Activated CD4-positive, CD25-positive, alpha-beta regulatory T cell treated with anti-CD3 and anti-CD28 coated beads, Interleukin-2, amount 50 U/mL, for 16 hours (primary cell): ENCODE results near the gene TMEM266.

Experiments
- DNase-seq: peaks from one replicate; pipeline ENCODE4 v3.0.0-alpha.2; 2020; ENCODE audit warnings: low read depth, low spot score

The TMEM266 gene

DNA sequence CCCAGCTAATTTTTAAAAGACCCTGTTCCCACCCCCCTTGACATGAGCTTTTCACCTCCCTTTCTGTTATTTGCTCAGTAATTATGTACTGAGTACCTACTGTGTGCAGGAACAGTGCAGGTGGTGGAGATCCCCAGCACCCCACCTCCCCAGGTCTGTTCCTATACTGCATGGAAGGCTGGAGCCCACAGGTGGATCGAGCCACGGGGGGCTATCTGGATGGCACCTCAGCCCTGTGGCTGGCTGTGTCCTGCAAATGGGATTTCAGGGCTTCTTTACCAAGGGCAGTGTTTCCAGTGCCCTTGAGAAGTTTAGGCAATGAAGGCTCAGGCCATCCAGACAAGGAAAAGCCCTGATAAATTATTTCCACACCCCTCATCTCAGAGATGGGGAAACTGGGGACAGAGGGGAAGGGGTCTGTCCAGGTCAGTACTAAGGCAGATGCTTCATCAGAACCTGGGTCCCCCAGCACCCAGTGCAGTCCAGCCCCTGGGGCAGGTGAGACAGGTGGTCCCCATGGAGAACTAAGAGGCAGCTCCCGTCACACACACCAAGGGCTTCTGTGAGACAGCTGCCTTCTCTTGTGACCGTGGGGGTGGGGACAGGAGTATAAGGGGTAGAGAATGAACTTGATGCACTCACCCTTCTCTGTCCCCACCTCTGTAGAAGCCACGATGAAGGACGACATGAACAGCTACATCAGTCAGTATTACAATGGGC is 141.9 kb downstream of the TMEM266 start:
- no peak for DNase-seq

- no peak for DNase-seq
Measured at GRCh38 chr15:76203346-76204108, 143.7 kb downstream of the TMEM266 start.

DNA sequence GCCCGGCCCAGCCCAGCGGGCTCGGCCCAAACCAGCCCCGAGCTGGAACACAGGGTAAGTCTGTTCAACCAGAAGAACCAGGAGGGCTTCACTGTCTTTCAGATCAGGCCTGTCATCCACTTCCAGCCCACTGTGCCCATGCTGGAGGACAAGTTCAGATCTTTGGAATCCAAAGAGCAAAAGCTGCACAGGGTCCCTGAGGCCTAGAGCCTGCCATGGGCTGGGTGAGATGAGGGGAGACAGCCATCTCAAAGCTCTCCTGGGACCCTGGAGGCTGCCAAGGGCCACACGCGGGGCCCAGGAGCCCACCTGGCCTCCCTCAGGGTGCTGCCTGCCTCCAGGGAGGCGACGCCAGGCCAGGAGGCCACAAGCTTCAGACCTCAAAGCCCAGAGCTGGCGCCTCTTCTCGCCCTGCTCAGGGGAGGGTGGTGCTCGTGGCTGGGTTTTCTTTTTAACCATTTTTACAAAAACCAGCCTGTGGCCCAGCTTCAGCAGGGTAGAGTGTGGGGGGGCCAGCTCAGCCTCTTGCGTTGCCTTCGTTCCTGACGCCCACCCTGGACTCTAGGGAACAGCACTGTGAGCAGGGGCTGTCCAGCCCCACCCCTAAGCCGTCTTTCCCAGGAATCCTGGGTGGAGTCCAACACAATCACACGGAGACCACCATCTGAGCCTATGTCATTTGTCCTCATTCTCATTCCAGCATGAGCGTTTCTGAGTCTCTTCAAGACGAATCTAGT is 144.5 kb downstream of the TMEM266 start:
- no peak for DNase-seq

DNA sequence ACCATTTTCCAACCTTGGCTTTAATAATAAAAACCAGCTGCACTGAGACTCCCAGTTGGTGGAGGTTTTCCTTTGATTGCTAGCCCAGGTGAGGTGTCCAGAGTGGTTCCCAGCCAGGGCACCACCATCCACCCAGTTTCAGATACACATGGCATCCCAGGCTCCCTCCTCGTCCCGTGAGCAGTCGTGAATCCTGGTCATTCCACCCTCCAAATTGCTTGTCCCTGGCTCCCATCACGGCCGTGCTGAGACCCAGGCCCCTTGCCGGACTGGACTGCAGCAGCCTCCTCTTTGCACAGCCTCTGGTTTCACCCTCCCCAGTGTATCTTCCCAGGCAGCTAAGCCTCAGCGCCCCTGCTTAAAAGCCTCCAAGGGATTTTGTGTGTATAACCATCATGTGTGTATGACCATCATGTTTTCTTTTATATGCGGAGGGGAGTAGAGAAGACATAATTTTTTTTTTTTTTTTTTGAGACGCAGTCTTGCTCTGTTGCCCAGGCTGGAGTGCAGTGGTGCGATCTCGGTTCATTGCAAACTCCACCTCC is 145.2 kb downstream of the TMEM266 start:
- no peak for DNase-seq

DNA sequence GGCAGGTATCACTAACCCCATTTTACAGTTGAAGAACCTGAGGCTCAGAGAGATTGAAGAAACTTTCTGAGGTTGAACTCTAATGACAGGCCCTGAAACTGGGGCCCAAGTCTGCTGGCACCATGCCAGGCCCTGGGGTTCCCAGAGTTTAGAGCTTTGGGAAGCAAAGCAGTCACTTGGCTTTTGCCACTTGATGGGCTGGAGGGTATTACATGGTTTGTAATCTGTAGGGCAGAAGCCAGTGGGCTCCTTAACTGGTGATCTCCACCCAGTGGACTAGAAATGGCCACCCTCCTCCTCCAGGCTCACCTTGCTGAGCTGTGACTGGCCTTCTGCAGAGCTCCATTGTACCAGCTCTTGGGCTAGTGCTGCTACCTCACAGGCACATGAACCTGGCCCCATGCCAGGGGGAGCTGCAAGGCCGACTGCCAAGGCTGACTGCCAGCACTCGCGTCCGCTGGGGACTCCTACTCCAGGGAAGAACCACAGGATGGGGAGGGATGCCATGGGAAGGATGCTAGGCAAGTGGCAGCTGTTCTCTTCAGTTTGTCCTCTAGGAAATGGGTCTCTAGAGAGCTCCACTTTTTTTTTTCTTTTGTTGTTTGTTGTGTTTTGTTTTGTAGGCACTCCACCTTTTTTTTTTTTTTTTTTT is 146.7 kb downstream of the TMEM266 start:
- DNase-seq, result no peak

DNA sequence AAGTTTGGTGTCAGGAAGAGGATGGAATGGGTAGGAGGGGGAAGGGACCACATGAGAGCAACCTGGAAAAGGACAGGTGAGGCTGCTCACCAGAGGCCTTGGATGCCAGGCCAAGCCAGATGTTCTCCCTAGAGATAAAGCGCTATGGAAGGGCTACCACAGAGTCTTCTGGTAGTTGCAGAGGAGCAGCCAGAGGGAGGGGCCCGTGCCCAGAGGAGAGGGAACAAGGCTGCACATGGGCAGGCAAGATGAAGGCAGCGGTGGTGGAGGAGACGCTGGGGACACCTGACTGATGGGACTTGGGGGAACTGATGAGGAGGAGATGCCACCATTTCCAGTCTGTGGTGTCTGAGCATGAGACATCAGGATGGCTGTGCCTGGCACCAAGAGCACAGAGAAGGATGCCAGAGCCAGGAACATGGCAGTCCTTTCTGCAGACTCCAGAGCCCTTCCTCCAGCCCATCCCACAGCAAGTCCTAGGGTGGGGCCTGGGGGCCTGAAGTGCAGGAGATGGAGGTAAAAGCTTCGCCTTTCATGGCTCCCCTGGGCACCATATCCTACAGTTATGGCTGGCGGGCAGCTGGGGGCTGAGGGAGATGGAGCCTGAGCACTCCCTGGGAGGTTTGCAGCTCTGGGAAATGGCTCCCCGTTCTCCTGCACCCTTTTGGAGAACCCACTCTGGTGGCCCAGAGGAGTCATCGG is 148.4 kb downstream of the TMEM266 start:
- no peak for DNase-seq

- DNase-seq, result no peak
Measured at GRCh38 chr15:76208786-76209424, 149.1 kb downstream of the TMEM266 start.

GRCh38 chr15:76209523-76209922 is 149.7 kb downstream of the TMEM266 start:
- no peak for DNase-seq

DNA sequence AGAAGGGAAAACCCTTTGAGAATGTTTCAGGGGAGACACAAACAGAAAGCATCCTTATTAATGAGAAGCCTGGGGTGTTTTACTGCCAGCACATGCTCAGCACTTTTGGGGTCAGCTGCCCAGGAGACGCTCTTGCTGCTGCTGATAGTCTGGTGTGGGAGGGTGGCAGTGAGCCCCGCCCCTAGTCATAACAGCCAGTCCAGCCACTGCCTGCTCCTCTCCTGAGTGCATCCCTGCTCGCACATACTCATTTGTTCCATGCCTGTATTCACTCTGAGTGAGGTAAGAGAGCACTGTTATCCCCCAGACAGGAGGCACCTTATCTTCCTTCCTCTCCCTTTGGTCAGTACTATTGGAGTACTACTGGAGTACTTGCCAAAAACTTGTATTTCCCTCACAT is 150.2 kb downstream of the TMEM266 start:
- no peak for DNase-seq

DNA sequence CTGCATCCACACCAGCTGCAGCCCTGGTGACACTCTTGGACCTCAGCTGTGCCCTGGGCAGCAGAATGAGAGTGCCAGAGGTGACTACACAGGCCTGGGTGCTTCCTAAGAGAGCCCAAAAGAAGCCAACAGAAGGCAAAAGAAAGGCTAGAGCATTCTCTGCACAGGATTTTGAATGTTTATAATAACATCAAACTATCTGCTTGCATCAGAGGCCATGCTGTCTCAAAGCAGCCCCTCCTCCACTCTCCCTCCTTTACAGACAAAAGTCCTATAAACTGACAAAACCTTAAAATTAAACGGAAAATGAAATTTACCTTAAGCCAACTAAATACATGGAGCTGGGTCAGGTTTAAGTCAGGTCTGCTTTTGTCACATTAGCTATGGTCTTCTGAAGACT is 155.8 kb downstream of the TMEM266 start:
- no peak for DNase-seq

DNA sequence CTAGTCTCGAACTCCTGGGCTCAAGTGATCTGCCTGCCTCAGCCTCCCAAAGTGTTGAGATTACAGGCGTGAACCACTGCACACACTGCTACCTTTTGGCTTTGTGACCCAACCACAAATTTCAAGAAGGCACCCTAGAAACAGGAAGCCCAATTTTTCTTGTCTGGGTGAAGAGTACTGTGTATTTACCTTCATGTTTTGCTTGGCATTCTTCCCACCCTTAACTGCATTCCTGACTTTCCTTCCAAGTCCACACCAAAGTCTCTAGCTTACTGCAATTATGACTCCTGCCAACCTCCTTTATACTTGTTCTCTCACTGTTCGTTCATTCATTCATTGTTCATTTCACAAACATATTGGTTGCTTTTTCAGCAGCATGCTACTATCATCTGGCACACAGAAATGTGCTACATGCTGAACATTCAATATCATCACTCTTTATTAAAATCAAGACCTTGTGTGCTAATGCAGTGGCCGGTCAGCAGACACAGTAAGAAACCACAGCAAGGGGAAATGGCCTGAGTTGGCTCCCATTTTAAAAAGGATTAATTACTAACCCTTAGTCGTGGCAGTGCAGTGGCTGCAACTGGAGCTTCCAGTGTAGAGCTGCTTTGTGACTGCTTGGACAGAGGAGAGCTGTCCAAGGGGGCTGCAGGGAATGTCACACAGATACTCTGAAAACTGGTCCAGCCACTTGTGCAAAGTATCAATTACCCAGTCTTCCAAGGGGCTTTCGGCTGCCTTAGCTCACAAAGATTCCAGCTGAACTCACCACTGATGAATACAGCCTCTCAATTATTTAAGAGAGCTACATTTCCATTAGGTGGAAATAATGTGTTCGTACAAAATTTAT is 157.5 kb downstream of the TMEM266 start:
- DNase-seq, result no peak

- no peak for DNase-seq
Measured at GRCh38 chr15:76217882-76218217, 158.1 kb downstream of the TMEM266 start.

DNA sequence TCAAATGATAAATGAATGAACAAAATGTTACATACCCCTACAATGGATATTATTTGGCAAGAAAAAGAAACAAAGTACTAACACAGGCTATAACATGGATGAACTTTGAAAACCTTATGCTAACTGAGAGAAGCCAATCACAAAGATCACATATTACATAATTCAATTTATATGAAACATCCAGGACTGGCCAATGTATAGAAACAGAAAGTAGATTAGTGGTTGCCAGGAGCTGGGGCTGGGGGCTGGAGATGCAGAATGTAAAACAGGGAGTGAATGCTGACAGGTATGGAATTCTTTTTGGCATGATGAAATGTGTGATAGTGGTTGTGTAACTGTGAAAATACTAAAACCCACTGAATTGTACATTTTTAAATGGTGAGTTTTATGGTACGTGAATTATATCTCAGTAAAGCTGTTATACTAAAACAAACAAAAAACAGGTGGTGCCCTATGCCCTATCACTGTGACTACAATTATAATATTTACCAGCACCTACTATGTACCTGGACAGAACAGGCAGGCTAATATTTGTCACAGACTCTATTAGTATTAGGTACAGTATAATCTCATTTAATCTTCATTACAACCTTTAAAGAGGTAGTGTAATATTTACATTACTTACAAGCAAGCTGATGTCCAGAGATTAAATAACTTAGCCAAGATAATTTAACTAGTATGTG is 161.4 kb downstream of the TMEM266 start:
- DNase-seq, result no peak

DNA sequence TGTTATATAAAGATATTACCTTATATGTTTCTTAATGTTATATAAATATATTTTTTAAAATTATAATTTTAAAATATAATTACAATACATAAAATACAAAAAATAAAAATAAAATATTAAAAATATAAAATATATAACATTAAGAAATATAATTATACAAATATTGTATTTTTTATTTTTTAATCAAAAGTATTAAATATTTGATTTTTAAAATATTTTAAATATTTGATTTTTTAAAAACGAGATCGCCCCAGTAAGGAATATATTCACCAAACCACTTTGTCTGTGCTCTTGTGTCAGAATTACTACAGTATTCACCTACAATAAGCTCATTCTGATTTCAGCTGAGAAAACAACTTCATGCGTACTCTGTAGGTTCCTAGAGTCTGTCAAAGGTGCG is 162.4 kb downstream of the TMEM266 start:
- no peak for DNase-seq

- DNase-seq, result no peak
Measured at GRCh38 chr15:76223521-76223920, 163.7 kb downstream of the TMEM266 start.

- DNase-seq, result no peak
Measured at GRCh38 chr15:76229266-76229665, 169.5 kb downstream of the TMEM266 start.

DNA sequence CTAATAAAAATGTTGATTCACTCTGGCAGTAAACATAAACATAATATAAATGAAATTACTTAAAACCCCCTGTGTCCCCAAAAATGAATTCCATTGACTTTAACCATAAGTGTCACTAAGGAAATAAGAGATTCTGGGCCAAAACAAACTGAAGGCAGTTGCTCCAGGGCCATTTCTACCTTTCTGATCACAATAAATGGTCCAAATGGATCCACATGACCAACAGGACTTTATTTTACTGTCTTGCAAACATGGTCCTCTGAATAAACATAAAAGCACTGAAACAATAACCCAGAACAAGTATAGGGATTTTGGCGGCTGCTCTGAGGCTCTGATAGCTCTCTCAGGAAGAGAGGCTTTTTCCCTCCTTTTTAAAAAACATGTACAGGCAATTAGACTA is 174.1 kb downstream of the TMEM266 start:
- DNase-seq, result no peak

DNA sequence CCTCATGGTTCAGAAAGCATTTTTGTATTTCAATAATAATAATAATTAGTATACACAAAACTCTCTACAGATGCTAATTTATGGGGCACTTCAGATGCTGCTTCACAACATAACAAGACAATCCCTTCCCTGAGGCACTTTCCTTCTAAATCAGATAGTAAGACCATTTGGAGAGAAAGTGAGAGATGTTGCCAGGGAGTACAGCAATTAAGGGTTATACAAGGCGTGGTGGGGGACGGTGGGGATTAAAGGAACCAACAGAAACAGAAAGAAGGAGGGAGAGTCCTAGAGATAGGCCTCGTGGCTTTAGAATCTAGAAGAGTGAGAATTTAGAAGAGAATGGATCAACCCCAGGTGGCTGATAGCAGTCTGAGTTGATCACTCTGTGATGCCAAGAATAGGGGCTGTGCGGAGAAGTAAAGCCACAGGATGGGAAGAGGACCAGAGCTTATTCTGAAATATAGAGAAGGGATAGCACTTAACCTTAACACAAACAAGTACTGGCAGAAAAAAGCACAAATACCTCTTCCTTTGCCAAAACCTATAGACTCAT is 174.6 kb downstream of the TMEM266 start:
- DNase-seq, result no peak
